Esophagus muscularis mucosa (tissue), 4 donors: ENCODE measurements around the gene KCNJ13.

ENCODE experiments used
- EP300 ChIP-seq: sonication (generic); formaldehyde crosslinking; IDR thresholded peaks from one replicate; pipeline ENCODE4 v1.6.1; 2017; ENCODE audit warnings: antibody characterized with exemption
- POLR2A ChIP-seq: fragments of 450-650 bp; IDR thresholded peaks from one replicate; pipeline ENCODE4 v1.6.1; 2017; ENCODE audit warnings: antibody characterized with exemption, moderate library complexity, mild to moderate bottlenecking, low read depth
- TF ChIP-seq, protein P1 (sequence below), 3 experiments: fragments of 200-600 bp in 2 of 3; fragments of 450-650 bp in 1 of 3; sonication (generic) in 2 of 3; IDR thresholded peaks; one replicate each; pipeline ENCODE4 v1.5.1; 2017 to 2019; ENCODE audit warnings: antibody characterized with exemption in 3 of 3, mild to moderate bottlenecking in 2 of 3, moderate library complexity in 1 of 3

GRCh38 chr2:232723027-232723426 lies 53.3 kb downstream of the KCNJ13 start:
- TF ChIP-seq, protein P1, sequence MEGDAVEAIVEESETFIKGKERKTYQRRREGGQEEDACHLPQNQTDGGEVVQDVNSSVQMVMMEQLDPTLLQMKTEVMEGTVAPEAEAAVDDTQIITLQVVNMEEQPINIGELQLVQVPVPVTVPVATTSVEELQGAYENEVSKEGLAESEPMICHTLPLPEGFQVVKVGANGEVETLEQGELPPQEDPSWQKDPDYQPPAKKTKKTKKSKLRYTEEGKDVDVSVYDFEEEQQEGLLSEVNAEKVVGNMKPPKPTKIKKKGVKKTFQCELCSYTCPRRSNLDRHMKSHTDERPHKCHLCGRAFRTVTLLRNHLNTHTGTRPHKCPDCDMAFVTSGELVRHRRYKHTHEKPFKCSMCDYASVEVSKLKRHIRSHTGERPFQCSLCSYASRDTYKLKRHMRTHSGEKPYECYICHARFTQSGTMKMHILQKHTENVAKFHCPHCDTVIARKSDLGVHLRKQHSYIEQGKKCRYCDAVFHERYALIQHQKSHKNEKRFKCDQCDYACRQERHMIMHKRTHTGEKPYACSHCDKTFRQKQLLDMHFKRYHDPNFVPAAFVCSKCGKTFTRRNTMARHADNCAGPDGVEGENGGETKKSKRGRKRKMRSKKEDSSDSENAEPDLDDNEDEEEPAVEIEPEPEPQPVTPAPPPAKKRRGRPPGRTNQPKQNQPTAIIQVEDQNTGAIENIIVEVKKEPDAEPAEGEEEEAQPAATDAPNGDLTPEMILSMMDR (IDR thresholded peaks at IDR 0.05) = no peak
- TF ChIP-seq POLR2A (no peak), EP300 (no peak)
